Measurements from ENCODE around the gene CDH23.

The CDH23 gene

GRCh38 chr10:71647526-71648253 is 251.0 kb downstream of the CDH23 start:
- H3K4me1 ChIP-seq = no peaks in the 10 kb centered on the region
- peak in 1 of 2 experiments; percentile 31 for DNase-seq (ENCODE audit: low spot score in 2 of 2)
- no peaks in the 10 kb centered on the region for H3K27me3 ChIP-seq (ENCODE audit: low read depth)
- in situ Hi-C loops (cut with MboI; ENCODE audit: low sequenced_read_pairs) = no loop called here
- H3K36me3 ChIP-seq (replicated peaks) = no peaks in the 10 kb centered on the region
- no peak overlapping the region for H3K4me3 ChIP-seq
- H3K9me3 ChIP-seq = no peaks in the 10 kb centered on the region

- H3K4me1 ChIP-seq = no peaks in the 10 kb centered on the region
- H3K9me3 ChIP-seq = no peaks in the 10 kb centered on the region
- in situ Hi-C loops (cut with MboI; ENCODE audit: low sequenced_read_pairs) = no loop called here
- no peak overlapping the region for H3K4me3 ChIP-seq
- no peaks in the 10 kb centered on the region for H3K36me3 ChIP-seq (replicated peaks)
- no peak for DNase-seq (ENCODE audit: low spot score in 2 of 2)
- no peaks in the 10 kb centered on the region for H3K27me3 ChIP-seq (ENCODE audit: low read depth)
These were observed 251.7 kb downstream of the CDH23 start for GRCh38 chr10:71648254-71648932.

- H3K4me1 ChIP-seq = no peaks in the 10 kb centered on the region
- H3K27me3 ChIP-seq (ENCODE audit: low read depth) = no peaks in the 10 kb centered on the region
- DNase-seq (ENCODE audit: low spot score in 2 of 2) = no peak
- H3K9me3 ChIP-seq = no peaks in the 10 kb centered on the region
- no peaks in the 10 kb centered on the region for H3K36me3 ChIP-seq (replicated peaks)
- in situ Hi-C loops (cut with MboI; ENCODE audit: low sequenced_read_pairs) = no loop called here
- H3K4me3 ChIP-seq = no peak overlapping the region
These were observed 252.2 kb downstream of the CDH23 start for GRCh38 chr10:71648933-71649320.

GRCh38 chr10:71649631-71650030 is 252.9 kb downstream of the CDH23 start:
- H3K9me3 ChIP-seq = no peaks in the 10 kb centered on the region
- DNase-seq (ENCODE audit: low spot score in 2 of 2) = no peak
- H3K36me3 ChIP-seq (replicated peaks) = no peaks in the 10 kb centered on the region
- no peak overlapping the region for H3K4me3 ChIP-seq
- no peaks in the 10 kb centered on the region for H3K27me3 ChIP-seq (ENCODE audit: low read depth)
- no peaks in the 10 kb centered on the region for H3K4me1 ChIP-seq
- in situ Hi-C loops (cut with MboI; ENCODE audit: low sequenced_read_pairs) = no loop called here

- no peaks in the 10 kb centered on the region for H3K4me1 ChIP-seq
- no peaks in the 10 kb centered on the region for H3K27me3 ChIP-seq (ENCODE audit: low read depth)
- DNase-seq (ENCODE audit: low spot score in 2 of 2) = no peak
- no peak overlapping the region for H3K4me3 ChIP-seq
- in situ Hi-C loops (cut with MboI; ENCODE audit: low sequenced_read_pairs) = no loop called here
- H3K9me3 ChIP-seq = no peaks in the 10 kb centered on the region
- no peaks in the 10 kb centered on the region for H3K36me3 ChIP-seq (replicated peaks)
These were observed 253.7 kb downstream of the CDH23 start for GRCh38 chr10:71650397-71650796.

DNA sequence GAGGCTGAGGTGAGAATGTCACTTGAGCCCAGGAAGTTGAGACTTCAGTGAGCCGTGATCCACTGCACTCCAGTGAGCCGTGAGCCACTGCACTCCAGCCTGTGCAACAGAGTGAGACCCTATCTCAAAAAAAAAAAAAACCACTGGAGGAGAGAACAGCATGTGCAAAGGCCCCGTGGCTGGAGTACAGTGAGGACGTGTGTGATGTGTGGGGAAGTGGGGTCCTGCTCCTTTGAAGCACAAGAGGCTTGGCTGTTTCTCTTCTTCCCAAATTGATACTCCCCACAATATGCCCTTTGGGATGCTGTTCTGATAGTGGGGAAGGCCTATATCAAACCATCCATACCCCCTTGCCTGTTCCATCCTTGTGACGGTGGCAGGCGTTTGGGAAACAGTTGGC is 254.7 kb downstream of the CDH23 start:
- in situ Hi-C loops (cut with MboI; ENCODE audit: low sequenced_read_pairs) = no loop called here
- no peak for DNase-seq (ENCODE audit: low spot score in 2 of 2)
- H3K36me3 ChIP-seq (replicated peaks) = no peaks in the 10 kb centered on the region
- H3K4me3 ChIP-seq = no peak overlapping the region
- no peaks in the 10 kb centered on the region for H3K4me1 ChIP-seq
- no peaks in the 10 kb centered on the region for H3K27me3 ChIP-seq (ENCODE audit: low read depth)
- H3K9me3 ChIP-seq = no peaks in the 10 kb centered on the region

DNA sequence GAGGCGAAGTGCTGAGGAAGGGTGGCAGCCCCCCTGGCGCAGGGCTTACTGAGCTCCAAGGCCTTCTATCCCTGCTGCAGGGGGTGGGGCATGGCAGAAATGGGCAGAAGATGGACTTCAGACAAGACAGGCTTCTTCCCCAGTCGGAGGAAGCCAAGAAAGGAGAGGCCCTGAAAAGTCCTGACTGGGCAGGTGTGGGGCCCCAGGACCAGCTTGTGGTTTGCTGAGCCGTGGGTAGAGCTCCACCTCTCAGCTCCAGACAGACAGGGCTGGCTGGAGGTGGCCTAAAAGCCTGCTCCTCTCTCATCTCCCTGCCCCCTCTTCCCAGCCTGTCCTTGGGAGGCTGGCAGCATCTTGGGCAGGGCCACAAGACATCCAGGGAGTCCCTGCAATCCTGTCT is 255.2 kb downstream of the CDH23 start:
- Histone ChIP-seq H3K4me1 (no peaks in the 10 kb centered on the region), H3K27me3 (ENCODE audit: low read depth) (no peaks in the 10 kb centered on the region), H3K36me3 (replicated peaks) (no peaks in the 10 kb centered on the region), H3K9me3 (no peaks in the 10 kb centered on the region), H3K4me3 (no peak overlapping the region)
- no peak for DNase-seq (ENCODE audit: low spot score in 2 of 2)
- in situ Hi-C loops (cut with MboI; ENCODE audit: low sequenced_read_pairs) = no loop called here

- no peaks in the 10 kb centered on the region for H3K4me1 ChIP-seq
- no peaks in the 10 kb centered on the region for H3K9me3 ChIP-seq
- H3K36me3 ChIP-seq (replicated peaks) = no peaks in the 10 kb centered on the region
- in situ Hi-C loops (cut with MboI; ENCODE audit: low sequenced_read_pairs) = no loop called here
- DNase-seq (ENCODE audit: low spot score in 2 of 2) = no peak
- H3K27me3 ChIP-seq (ENCODE audit: low read depth) = no peaks in the 10 kb centered on the region
- no peak overlapping the region for H3K4me3 ChIP-seq
These were observed 256.3 kb downstream of the CDH23 start for GRCh38 chr10:71653044-71653443.

- Histone ChIP-seq H3K36me3 (replicated peaks) (no peaks in the 10 kb centered on the region), H3K27me3 (ENCODE audit: low read depth) (no peaks in the 10 kb centered on the region)
These were observed 259.5 kb downstream of the CDH23 start for GRCh38 chr10:71656220-71656619.

DNA sequence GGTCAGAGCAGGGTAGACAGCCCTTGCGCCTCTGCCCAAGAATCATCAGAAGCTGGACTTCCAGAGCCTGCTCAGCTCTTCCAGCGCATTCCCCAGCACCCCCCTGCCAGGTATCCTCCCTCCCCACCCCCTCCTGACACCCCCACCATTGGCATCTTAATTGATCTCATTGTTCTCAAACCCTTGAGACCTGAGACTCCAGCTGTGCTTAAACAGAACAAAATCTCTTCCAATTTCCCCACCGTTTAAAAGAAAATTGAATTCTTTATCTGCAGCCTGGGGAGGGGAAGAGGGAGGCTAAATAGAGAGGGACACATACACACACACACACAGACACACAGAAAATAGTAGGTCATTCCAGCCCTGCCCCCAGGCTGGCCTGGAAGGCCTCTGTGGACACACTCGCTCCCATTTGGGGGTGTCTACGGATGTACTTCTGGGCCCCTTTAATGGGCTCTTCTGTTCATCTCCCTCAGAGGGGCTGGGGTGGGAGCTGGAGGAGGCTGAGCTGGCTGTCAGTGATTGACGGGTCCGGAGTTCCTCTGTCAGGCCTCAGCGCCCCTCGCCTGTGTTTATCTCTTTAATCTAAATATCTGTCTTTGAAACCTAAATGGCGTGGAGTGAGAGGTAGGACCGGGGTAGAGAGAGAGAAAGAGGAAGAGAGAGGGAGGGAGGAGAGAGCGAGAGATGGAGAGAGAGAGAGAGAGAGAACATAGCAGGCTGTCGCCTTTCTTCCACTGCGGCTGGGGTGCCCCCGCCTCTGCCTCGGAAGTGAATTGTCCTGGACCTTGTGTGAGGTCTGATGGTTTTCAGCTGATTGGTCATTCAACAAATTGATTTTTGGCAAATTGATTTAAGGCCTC is 261.1 kb downstream of the CDH23 start:
- Histone ChIP-seq H3K36me3 (replicated peaks) (no peaks in the 10 kb centered on the region), H3K9me3 (no peaks in the 10 kb centered on the region)
- in situ Hi-C loops (cut with MboI; ENCODE audit: low sequenced_read_pairs) = no loop called here

More at GRCh38 chr10:71656220-71656619, 259.5 kb downstream of the CDH23 start:
- Histone ChIP-seq H3K4me1 (no peaks in the 10 kb centered on the region), H3K9me3 (no peaks in the 10 kb centered on the region), H3K4me3 (no peak overlapping the region)
- in situ Hi-C loops (cut with MboI; ENCODE audit: low sequenced_read_pairs) = no loop called here
- no peak for DNase-seq (ENCODE audit: low spot score in 2 of 2)

GRCh38 chr10:71658467-71658745 is 261.7 kb downstream of the CDH23 start:
- no peaks in the 10 kb centered on the region for H3K4me1 ChIP-seq
- H3K4me3 ChIP-seq = no peak overlapping the region
- no peaks in the 10 kb centered on the region for H3K9me3 ChIP-seq
- no peaks in the 10 kb centered on the region for H3K27me3 ChIP-seq (ENCODE audit: low read depth)
- no peak for DNase-seq (ENCODE audit: low spot score in 2 of 2)
- in situ Hi-C loops (cut with MboI; ENCODE audit: low sequenced_read_pairs) = no loop called here
- H3K36me3 ChIP-seq (replicated peaks) = no peaks in the 10 kb centered on the region

More for the DNA sequence above, 261.1 kb downstream of the CDH23 start:
- no peaks in the 10 kb centered on the region for H3K27me3 ChIP-seq (ENCODE audit: low read depth)
- no peak overlapping the region for H3K4me3 ChIP-seq
- no peak for DNase-seq (ENCODE audit: low spot score in 2 of 2)
- no peaks in the 10 kb centered on the region for H3K4me1 ChIP-seq

DNA sequence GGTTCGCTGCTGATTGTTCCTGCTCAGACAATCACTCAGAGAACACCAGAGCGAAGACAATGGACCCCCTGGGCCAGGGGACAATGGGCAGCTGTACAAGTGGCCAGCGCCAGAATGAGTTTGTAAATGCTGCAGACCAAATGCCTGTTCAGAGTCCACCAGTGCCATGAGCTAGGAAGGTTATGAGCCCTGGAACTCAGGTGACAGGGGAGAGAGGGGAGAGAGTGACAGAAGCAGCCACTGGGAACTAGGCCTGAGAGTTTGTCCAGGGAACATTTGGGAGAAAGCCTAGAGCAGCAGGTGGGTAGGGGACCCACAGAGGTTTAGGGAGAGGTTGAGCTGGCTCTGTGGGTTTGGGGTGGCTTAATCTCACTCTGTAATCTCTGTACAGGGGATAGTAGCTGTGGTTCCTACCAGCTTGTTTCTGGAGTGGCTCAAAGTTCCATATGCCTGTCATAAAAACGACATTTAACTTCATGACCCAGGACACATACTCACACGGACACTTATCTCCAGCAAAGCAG is 262.5 kb downstream of the CDH23 start:
- DNase-seq (ENCODE audit: low spot score in 2 of 2) = no peak
- Histone ChIP-seq H3K4me3 (no peak overlapping the region), H3K36me3 (replicated peaks) (no peaks in the 10 kb centered on the region), H3K27me3 (ENCODE audit: low read depth) (no peaks in the 10 kb centered on the region), H3K9me3 (no peaks in the 10 kb centered on the region), H3K4me1 (no peaks in the 10 kb centered on the region)
- in situ Hi-C loops (cut with MboI; ENCODE audit: low sequenced_read_pairs) = no loop called here

DNA sequence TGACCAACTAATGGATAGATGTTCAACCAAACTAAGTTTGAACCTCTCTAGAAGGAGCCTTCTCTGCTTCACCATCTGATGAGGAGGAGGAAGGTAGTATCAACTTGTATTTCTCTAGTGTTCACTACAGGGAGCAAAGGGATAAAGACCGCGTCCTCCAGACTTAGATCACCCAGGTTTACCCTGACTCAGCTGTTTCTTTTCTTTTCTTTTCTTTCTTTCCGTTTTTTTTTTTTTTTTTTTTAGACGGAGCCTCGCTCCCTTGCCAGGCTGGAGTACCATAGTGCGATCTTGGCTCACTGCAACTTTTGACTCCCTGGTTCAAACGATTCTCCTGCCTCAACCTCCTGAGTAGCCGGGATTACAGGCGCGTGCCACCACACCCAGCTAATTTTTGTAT is 263.0 kb downstream of the CDH23 start:
- Histone ChIP-seq H3K27me3 (ENCODE audit: low read depth) (no peaks in the 10 kb centered on the region), H3K36me3 (replicated peaks) (no peaks in the 10 kb centered on the region), H3K4me3 (no peak overlapping the region), H3K9me3 (no peaks in the 10 kb centered on the region), H3K4me1 (no peaks in the 10 kb centered on the region)
- DNase-seq (ENCODE audit: low spot score in 2 of 2) = no peak
- in situ Hi-C loops (cut with MboI; ENCODE audit: low sequenced_read_pairs) = no loop called here

DNA sequence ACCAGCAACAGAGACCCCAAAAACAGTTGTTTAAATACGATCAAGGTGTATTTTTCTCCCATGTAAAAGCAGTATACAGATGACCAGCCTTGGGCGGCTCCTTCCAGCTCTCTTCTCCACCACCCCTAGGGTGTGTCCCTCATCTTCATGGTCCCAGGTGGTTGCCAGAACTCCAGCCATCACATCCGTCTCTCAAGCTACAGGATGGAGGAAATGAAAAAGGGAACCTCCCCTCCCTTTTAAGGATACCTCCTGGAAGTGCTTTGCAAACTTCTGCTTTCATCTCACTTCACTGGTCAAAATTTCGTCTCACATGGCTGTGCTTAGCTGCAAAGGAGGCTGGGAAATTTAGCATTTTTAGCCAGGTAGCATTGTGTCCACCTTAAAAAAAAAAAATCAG is 263.6 kb downstream of the CDH23 start:
- no peaks in the 10 kb centered on the region for H3K27me3 ChIP-seq (ENCODE audit: low read depth)

More for the DNA sequence above, 263.6 kb downstream of the CDH23 start:
- in situ Hi-C loops (cut with MboI; ENCODE audit: low sequenced_read_pairs) = no loop called here
- H3K36me3 ChIP-seq (replicated peaks) = no peaks in the 10 kb centered on the region
- DNase-seq (ENCODE audit: low spot score in 2 of 2) = no peak
- no peak overlapping the region for H3K4me3 ChIP-seq
- H3K9me3 ChIP-seq = no peaks in the 10 kb centered on the region
- no peaks in the 10 kb centered on the region for H3K4me1 ChIP-seq

All from HAP-1 (cell line).